HUES64 (cell line): ENCODE results near the gene WWC1.
"Not testable (repeated sequence)": the region's sequence is repeated elsewhere in the genome, so short reads cannot be mapped to it uniquely, and the experiment has no call there.

ENCODE experiments used
- H3K27ac ChIP-seq: 2 replicates; pipeline ENCODE4 v1.7.0; 2013; ENCODE audit warnings: low read depth, low read length, inconsistent platforms
- H3K27me3 ChIP-seq: 2 replicates; pipeline ENCODE4 v1.6.1; 2013; ENCODE audit warnings: mild to moderate bottlenecking, low read length; ENCODE audit not compliant: insufficient read depth
- H3K36me3 ChIP-seq: 2 replicates; pipeline ENCODE4 v1.6.1; 2013; ENCODE audit warnings: mild to moderate bottlenecking, low read length; ENCODE audit not compliant: insufficient read depth
- H3K4me1 ChIP-seq: 2 replicates; pipeline ENCODE4 v1.6.1; 2013; ENCODE audit warnings: mild to moderate bottlenecking, low read length, moderate library complexity; ENCODE audit not compliant: insufficient read depth
- H3K4me3 ChIP-seq: 2 replicates; pipeline ENCODE4 v1.5.1; 2013; ENCODE audit warnings: mild to moderate bottlenecking, low read length, moderate library complexity
- H3K9ac ChIP-seq: 2 replicates; pipeline ENCODE4 v1.6.1; 2013; ENCODE audit warnings: mild to moderate bottlenecking, low read depth, low read length
- H3K9me3 ChIP-seq: 2 replicates; pipeline ENCODE4 v1.6.1; 2013; ENCODE audit warnings: low read depth, low read length; ENCODE audit not compliant: insufficient read depth
- WGBS: fragments of 150-250, 120-280 bp; methylation state at CpG from one replicate; pipeline ENCODE4 v1.1.7; 2013; ENCODE audit warnings: missing lambda C conversion rate; 5-methylcytosine and 5-hydroxymethylcytosine counted together

WWC1 gene

DNA sequence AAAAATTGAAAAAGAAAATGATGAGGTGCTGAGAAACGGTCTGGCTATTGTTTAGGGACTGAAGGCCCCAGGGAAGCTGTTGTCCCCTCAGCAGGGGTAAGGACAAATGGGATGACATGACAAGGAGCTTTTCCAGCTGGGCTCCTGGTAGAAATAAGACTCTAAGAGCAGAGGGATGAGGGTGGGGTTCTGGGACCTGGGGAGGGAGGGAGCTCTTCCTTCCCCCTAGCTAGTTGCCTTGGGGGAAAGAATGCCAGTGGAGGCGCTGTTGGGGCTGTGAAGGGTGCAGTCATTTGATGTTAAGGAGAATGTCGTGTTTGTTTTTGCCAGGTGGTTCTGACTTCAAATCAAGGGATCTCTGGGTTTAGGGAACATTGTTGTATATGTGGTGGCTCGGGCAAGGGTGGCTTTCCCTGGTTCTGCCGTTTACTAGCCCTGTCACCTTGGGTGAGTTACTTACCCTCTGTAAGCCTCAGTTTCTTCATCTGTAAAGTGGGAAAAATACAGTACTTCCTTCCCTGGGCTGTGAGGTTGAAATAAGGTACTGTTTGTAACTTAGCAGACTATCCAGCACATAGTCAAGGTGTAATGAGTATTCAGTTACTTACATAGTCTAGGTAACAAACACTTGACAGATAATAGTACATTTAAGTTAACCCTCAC, 47.8 kb downstream of the WWC1 start:
- peaks cover 22% of the 10 kb centered on the region for H3K4me1 ChIP-seq
- H3K9me3 ChIP-seq, result no peaks in the 10 kb centered on the region
- no peaks in the 10 kb centered on the region for H3K36me3 ChIP-seq
- no peak overlapping the region for H3K4me3 ChIP-seq
- no peaks in the 10 kb centered on the region for H3K27me3 ChIP-seq
- no peak overlapping the region for H3K9ac ChIP-seq
- 32% methylated on average over 5 of the region's 5 CpGs for WGBS
- H3K27ac ChIP-seq, result no peak overlapping the region

DNA sequence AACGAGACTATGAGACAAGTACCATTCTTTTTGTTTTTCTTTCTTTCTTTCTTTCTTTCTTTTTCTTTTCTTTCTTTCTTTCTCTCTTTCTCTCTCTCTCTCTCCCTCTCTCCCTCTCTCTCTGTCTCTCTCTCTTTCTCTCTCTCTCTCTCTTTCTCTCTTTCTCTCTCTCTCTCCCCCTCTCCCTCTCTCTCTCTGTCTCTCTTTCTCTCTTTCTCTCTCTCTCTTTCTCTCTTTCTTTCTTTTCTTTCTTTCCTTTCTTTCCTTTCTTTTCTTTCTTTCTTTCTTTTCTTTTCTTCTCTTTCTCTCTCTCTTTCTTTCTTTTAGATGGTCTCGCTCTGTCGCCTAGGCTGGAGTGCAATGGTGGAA, 48.3 kb downstream of the WWC1 start:
- not testable (repeated sequence) for H3K4me3 ChIP-seq, H3K27me3 ChIP-seq, H3K27ac ChIP-seq, H3K9ac ChIP-seq, H3K9me3 ChIP-seq, H3K36me3 ChIP-seq
- 92% methylated on average over 3 of the region's 3 CpGs for WGBS
- peaks cover 23% of the 10 kb centered on the region for H3K4me1 ChIP-seq

GRCh38 chr5:168340487-168340886, 49.0 kb downstream of the WWC1 start:
- 100% methylated on average over 1 of the region's 1 CpG for WGBS
- Histone ChIP-seq H3K4me3 (no peak overlapping the region), H3K9ac (no peak overlapping the region), H3K36me3 (no peaks in the 10 kb centered on the region), H3K27me3 (no peaks in the 10 kb centered on the region), H3K4me1 (peaks cover 20% of the 10 kb centered on the region; the same call in 1 of the 2 replicates), H3K27ac (no peak overlapping the region), H3K9me3 (no peaks in the 10 kb centered on the region)

- Histone ChIP-seq H3K9me3 (no peaks in the 10 kb centered on the region), H3K27me3 (no peaks in the 10 kb centered on the region), H3K9ac (no peak overlapping the region), H3K36me3 (no peaks in the 10 kb centered on the region), H3K27ac (no peak overlapping the region), H3K4me1 (peaks cover 23% of the 10 kb centered on the region; the same call in 1 of the 2 replicates), H3K4me3 (no peak overlapping the region)
- 93% methylated on average over 2 of the region's 2 CpGs for WGBS
These were observed 49.7 kb downstream of the WWC1 start for GRCh38 chr5:168341178-168341577.

GRCh38 chr5:168342151-168342825, 50.8 kb downstream of the WWC1 start:
- no peak overlapping the region for H3K4me3 ChIP-seq
- H3K27me3 ChIP-seq, result no peaks in the 10 kb centered on the region
- no peaks in the 10 kb centered on the region for H3K9me3 ChIP-seq
- whole genome bisulfite sequencing, result 87% methylated on average over 6 of the region's 6 CpGs
- H3K9ac ChIP-seq, result no peak overlapping the region
- H3K27ac ChIP-seq, result no peak overlapping the region
- no peaks in the 10 kb centered on the region for H3K36me3 ChIP-seq
- peaks cover 31% of the 10 kb centered on the region; the same call in 1 of the 2 replicates for H3K4me1 ChIP-seq

- Histone ChIP-seq H3K36me3 (no peaks in the 10 kb centered on the region), H3K9me3 (no peaks in the 10 kb centered on the region), H3K27me3 (no peaks in the 10 kb centered on the region), H3K27ac (no peak overlapping the region), H3K4me1 (peaks cover 38% of the 10 kb centered on the region; the same call in 1 of the 2 replicates), H3K4me3 (no peak overlapping the region), H3K9ac (no peak overlapping the region)
- WGBS, result 89% methylated on average over 3 of the region's 3 CpGs
These were observed 51.5 kb downstream of the WWC1 start for GRCh38 chr5:168342985-168343384.

DNA sequence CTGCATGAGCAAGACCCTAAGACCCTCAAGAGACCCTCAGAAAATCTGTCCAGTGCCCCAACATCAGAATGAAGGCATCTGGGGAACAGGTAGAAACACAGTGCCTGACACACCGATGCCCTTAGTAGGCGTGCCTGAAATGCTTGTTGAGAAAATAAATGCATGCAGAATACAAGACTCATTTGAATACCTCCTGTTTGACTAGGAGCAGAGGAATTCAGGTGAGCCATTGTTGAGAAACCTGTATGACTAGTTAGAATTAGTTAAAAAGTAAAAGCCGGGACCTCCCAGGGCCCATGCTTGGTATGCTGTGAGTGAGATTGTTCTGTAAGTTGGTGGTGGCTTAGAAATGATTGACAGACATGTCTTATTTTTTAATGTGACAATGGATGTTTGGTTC, 55.0 kb downstream of the WWC1 start:
- Histone ChIP-seq H3K4me1 (peaks cover 33% of the 10 kb centered on the region; the same call in 1 of the 2 replicates), H3K27me3 (no peaks in the 10 kb centered on the region), H3K27ac (peak overlapping the region; percentile 48; the same call in 1 of the 2 replicates), H3K36me3 (no peaks in the 10 kb centered on the region), H3K9ac (no peak overlapping the region), H3K9me3 (no peaks in the 10 kb centered on the region), H3K4me3 (no peak overlapping the region)
- WGBS, result 79% methylated on average over 3 of the region's 3 CpGs

GRCh38 chr5:168347368-168348083, 56.1 kb downstream of the WWC1 start:
- H3K4me3 ChIP-seq, result no peak overlapping the region
- H3K27ac ChIP-seq, result no peak overlapping the region
- peaks cover 33% of the 10 kb centered on the region; the same call in 1 of the 2 replicates for H3K4me1 ChIP-seq
- 89% methylated on average over 6 of the region's 8 CpGs for WGBS
- H3K9me3 ChIP-seq, result no peaks in the 10 kb centered on the region
- H3K9ac ChIP-seq, result no peak overlapping the region
- H3K36me3 ChIP-seq, result no peaks in the 10 kb centered on the region
- no peaks in the 10 kb centered on the region for H3K27me3 ChIP-seq

- Histone ChIP-seq H3K4me3 (no peak overlapping the region), H3K27ac (no peak overlapping the region), H3K4me1 (peaks cover 33% of the 10 kb centered on the region; the same call in 1 of the 2 replicates), H3K9ac (no peak overlapping the region), H3K27me3 (no peaks in the 10 kb centered on the region), H3K36me3 (no peaks in the 10 kb centered on the region), H3K9me3 (no peaks in the 10 kb centered on the region)
- WGBS, result 88% methylated on average over 5 of the region's 5 CpGs
These were observed 56.6 kb downstream of the WWC1 start for GRCh38 chr5:168348084-168348414.

GRCh38 chr5:168350315-168350714, 58.9 kb downstream of the WWC1 start:
- 93% methylated on average over 3 of the region's 4 CpGs for WGBS
- Histone ChIP-seq H3K36me3 (no peaks in the 10 kb centered on the region), H3K27ac (no peak overlapping the region), H3K4me3 (no peak overlapping the region), H3K27me3 (no peaks in the 10 kb centered on the region), H3K9me3 (no peaks in the 10 kb centered on the region), H3K4me1 (peaks cover 22% of the 10 kb centered on the region; the same call in 1 of the 2 replicates), H3K9ac (no peak overlapping the region)

DNA sequence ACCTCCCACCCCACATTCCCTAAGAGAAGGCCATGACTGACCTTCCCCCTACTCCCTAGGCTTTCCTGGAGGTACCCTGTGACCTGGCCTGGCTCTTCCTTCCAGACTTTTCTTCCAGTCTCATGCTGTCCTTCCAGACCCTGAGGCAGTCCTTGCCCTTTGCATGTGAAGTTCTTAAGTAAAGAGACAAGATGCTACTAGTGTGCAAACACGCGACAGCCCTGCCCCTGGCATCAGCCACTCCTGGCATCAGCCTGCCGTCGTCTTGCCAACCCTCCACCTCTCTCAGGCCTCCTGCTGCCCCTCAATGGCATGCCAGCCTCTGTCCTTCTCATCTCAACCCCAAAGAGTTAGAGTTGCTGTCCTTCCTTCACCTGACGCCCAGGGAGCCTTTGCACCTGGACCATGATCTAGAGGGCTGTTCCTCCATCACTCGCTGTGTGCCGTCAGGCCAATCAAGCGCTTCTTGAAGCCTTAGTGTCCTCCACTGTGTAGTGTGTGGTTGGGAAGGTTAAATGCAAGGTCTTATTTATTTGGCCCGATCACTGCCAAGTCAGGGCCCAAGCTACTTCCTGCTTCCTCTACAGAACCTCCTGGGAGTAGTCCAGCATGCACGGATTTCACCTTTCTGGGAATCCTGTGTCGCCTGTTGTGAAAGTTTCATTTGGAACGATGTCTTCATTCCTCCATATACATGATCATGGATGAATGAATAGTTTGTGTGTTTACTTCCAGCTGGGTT, 61.9 kb downstream of the WWC1 start:
- no peaks in the 10 kb centered on the region for H3K36me3 ChIP-seq
- H3K4me3 ChIP-seq, result no peak overlapping the region
- H3K4me1 ChIP-seq, result peaks cover 6% of the 10 kb centered on the region; the same call in 1 of the 2 replicates
- H3K27ac ChIP-seq, result no peak overlapping the region
- no peaks in the 10 kb centered on the region for H3K9me3 ChIP-seq
- no peaks in the 10 kb centered on the region for H3K27me3 ChIP-seq
- WGBS, result 95% methylated on average over 12 of the region's 12 CpGs
- H3K9ac ChIP-seq, result no peak overlapping the region
